Prostate gland (tissue), 2 donors: ENCODE results near the gene PITX3.

Experiments used
- CTCF ChIP-seq, 4 experiments: fragments of 200-600 bp in 2 of 4; fragments of 450-650 bp in 2 of 4; sonication (generic) in 2 of 4; IDR thresholded peaks; 1 replicate in 3 of 4; 2 replicates in 1 of 4; pipeline ENCODE4 v1.5.1; 2016 to 2019; ENCODE audit warnings: antibody characterized with exemption in 4 of 4, mild to moderate bottlenecking in 2 of 4, moderate library complexity in 2 of 4
- POLR2A ChIP-seq: fragments of 450-650 bp; IDR thresholded peaks from one replicate; pipeline ENCODE4 v1.6.1; 2016; ENCODE audit warnings: antibody characterized with exemption, mild to moderate bottlenecking
- POLR2AphosphoS5 ChIP-seq: sonication (generic); formaldehyde crosslinking; IDR thresholded peaks from one replicate; pipeline ENCODE4 v1.6.1; 2017; ENCODE audit warnings: antibody characterized with exemption

DNA sequence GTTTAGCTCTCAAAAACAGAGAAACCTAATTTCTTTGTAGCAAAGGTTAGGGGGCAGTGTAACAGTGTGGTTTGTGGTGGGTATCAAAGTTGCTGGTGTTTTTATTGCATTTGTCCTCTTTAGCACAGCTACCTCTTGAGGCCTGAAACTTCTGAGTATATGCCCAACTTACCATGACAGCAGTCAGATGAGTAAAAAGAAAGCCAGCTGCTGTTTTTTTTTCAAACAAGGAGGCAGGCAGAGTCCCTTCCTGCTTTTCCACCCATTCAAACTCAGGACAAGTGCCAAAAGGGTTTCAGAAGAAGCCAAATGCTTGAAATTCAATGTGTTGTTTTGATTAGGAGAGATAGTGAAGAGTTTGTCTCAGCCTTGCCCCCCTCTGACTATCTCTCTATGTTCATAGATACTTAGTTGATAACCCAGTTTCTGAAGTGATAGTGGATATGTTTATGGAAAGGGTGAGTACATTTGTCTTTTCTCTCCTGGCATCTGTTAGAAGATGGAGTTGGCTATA lies 27.1 kb upstream of the PITX3 start:
- TF ChIP-seq POLR2AphosphoS5 (no peak), POLR2A (no peak), CTCF (IDR thresholded peaks at IDR 0.05) (no peak)
